DND-41 (cell line): ENCODE measurements around the gene COTL1.

Experiments
- ATAC-seq: fragments of 200-7000 bp; cut with Tn5 transposase; 3 replicates; pipeline ENCODE4 v1.9.1; 2021; ENCODE audit warnings: low read depth; ENCODE audit not compliant: insufficient read depth
- DNase-seq: peaks from one replicate; pipeline ENCODE4 v3.0.0-alpha.2; 2020
- H2AFZ ChIP-seq: 2 replicates; pipeline ENCODE4 v1.6.0; 2012; ENCODE audit warnings: low read depth, low read length
- H3K27ac ChIP-seq: 2 replicates; pipeline ENCODE4 v1.5.1; 2012; ENCODE audit warnings: low read length, inconsistent platforms
- H3K27me3 ChIP-seq: fragments of 200-600 bp; sonication (generic); 2 replicates; pipeline ENCODE4 v1.6.0; 2012; ENCODE audit warnings: low read length, mild to moderate bottlenecking, inconsistent platforms; ENCODE audit not compliant: insufficient read depth, poor library complexity
- H3K36me3 ChIP-seq: 2 replicates; pipeline ENCODE4 v1.5.1; 2012; ENCODE audit warnings: low read length, inconsistent platforms; ENCODE audit not compliant: insufficient read depth
- H3K4me1 ChIP-seq: 2 replicates; pipeline ENCODE4 v1.5.1; 2012; ENCODE audit warnings: mild to moderate bottlenecking, low read length; ENCODE audit not compliant: insufficient read depth
- H3K4me2 ChIP-seq: 2 replicates; pipeline ENCODE4 v1.6.0; 2012; ENCODE audit warnings: mild to moderate bottlenecking, moderate library complexity, low read length, inconsistent platforms; ENCODE audit not compliant: insufficient read depth
- H3K4me3 ChIP-seq, 2 experiments: fragments of 200-600 bp in 1 of 2; shearing (Covaris generic) in 1 of 2; 2 replicates each; pipeline ENCODE4 v1.5.1; 2012 to 2016; ENCODE audit warnings: inconsistent platforms in 2 of 2, low read length in 2 of 2, mild to moderate bottlenecking in 2 of 2, low read depth in 1 of 2, moderate library complexity in 1 of 2
- H3K79me2 ChIP-seq: 2 replicates; pipeline ENCODE4 v1.6.0; 2012; ENCODE audit warnings: low read length, inconsistent platforms; ENCODE audit not compliant: insufficient read depth
- H3K9ac ChIP-seq: 2 replicates; pipeline ENCODE4 v1.6.0; 2012; ENCODE audit warnings: low read depth, mild to moderate bottlenecking, inconsistent platforms, low read length, moderate library complexity
- H3K9me3 ChIP-seq: 2 replicates; pipeline ENCODE4 v1.5.1; 2012; ENCODE audit warnings: low read length, moderate library complexity, mild to moderate bottlenecking, inconsistent platforms; ENCODE audit not compliant: insufficient read depth, severe bottlenecking
- H4K20me1 ChIP-seq: 2 replicates; pipeline ENCODE4 v1.6.0; 2012; ENCODE audit warnings: low read length; ENCODE audit not compliant: insufficient read depth
- CTCF ChIP-seq: IDR thresholded peaks from 2 replicates; pipeline ENCODE4 v1.5.1; 2012; ENCODE audit warnings: borderline replicate concordance, low read length, moderate library complexity, mild to moderate bottlenecking; ENCODE audit not compliant: poor library complexity, severe bottlenecking; ENCODE audit errors: extremely low read depth
- EZH2 ChIP-seq: IDR thresholded peaks from 3 replicates; pipeline ENCODE4 v1.6.1; 2012; ENCODE audit warnings: borderline replicate concordance, low read depth, mild to moderate bottlenecking, moderate library complexity, low read length, inconsistent platforms; ENCODE audit not compliant: severe bottlenecking

The COTL1 gene

GRCh38 chr16:84572096-84572495 is 45.8 kb downstream of the COTL1 start:
- Histone ChIP-seq H3K4me1 (no peaks in the 10 kb centered on the region), H3K9ac (no peak overlapping the region), H3K79me2 (no peaks in the 10 kb centered on the region), H3K27ac (no peak overlapping the region), H4K20me1 (no peaks in the 10 kb centered on the region), H3K9me3 (no peaks in the 10 kb centered on the region), H3K36me3 (no peaks in the 10 kb centered on the region), H3K4me2 (no peak overlapping the region), H3K4me3 (no peak overlapping the region), H3K27me3 (peaks cover 3% of the 10 kb centered on the region), H2AFZ (no peak overlapping the region)
- DNase-seq (no peak), ATAC-seq (no peak)
- TF ChIP-seq EZH2 (no peak), CTCF (no peak)

GRCh38 chr16:84571506-84571905 is 46.4 kb downstream of the COTL1 start:
- no peak for ATAC-seq
- no peaks in the 10 kb centered on the region for H3K9me3 ChIP-seq
- H3K9ac ChIP-seq: no peak overlapping the region
- H3K4me3 ChIP-seq: no peak overlapping the region
- no peak for DNase-seq
- no peaks in the 10 kb centered on the region for H3K4me1 ChIP-seq
- H3K4me2 ChIP-seq: no peak overlapping the region
- no peak overlapping the region for H2AFZ ChIP-seq
- no peaks in the 10 kb centered on the region for H3K36me3 ChIP-seq
- H4K20me1 ChIP-seq: no peaks in the 10 kb centered on the region
- H3K79me2 ChIP-seq: no peaks in the 10 kb centered on the region
- TF ChIP-seq CTCF: no peak
- no peak for TF ChIP-seq EZH2
- no peak overlapping the region for H3K27ac ChIP-seq
- peaks cover 3% of the 10 kb centered on the region for H3K27me3 ChIP-seq

- no peak for ATAC-seq
- H3K36me3 ChIP-seq: no peaks in the 10 kb centered on the region
- no peaks in the 10 kb centered on the region for H3K4me1 ChIP-seq
- H3K9me3 ChIP-seq: no peaks in the 10 kb centered on the region
- H2AFZ ChIP-seq: no peak overlapping the region
- H3K27ac ChIP-seq: no peak overlapping the region
- H3K79me2 ChIP-seq: no peaks in the 10 kb centered on the region
- DNase-seq: no peak
- no peak for TF ChIP-seq CTCF
- TF ChIP-seq EZH2: no peak
- no peak overlapping the region for H3K9ac ChIP-seq
- no peak overlapping the region for H3K4me3 ChIP-seq
- H3K27me3 ChIP-seq: peaks cover 3% of the 10 kb centered on the region
- H3K4me2 ChIP-seq: no peak overlapping the region
- no peaks in the 10 kb centered on the region for H4K20me1 ChIP-seq
Measured at GRCh38 chr16:84570739-84571403, 47.0 kb downstream of the COTL1 start.
